HepG2 (cell line): ENCODE measurements around the gene TRMT112. TPM values are rescaled to one million over a fixed set of nuclear protein-coding genes. Genes with fewer than 3 reads are reported as not detected.

ENCODE experiments used
- AHR ChIP-seq: IDR thresholded peaks from 2 replicates; pipeline ENCODE4 v1.6.1; 2018; ENCODE audit warnings: missing genetic modification reagents, missing compliant biosample characterization
- ARID4A ChIP-seq: sonication (generic); formaldehyde crosslinking; IDR thresholded peaks from 2 replicates; pipeline ENCODE4 v1.5.0; 2020; ENCODE audit warnings: mild to moderate bottlenecking, missing genetic modification reagents, borderline replicate concordance
- CSRNP2 ChIP-seq: sonication (generic); formaldehyde crosslinking; conservative IDR thresholded peaks from 2 replicates; pipeline ENCODE4 v1.8.0; 2022; ENCODE audit warnings: low read depth, missing genetic modification reagents
- E2F1 ChIP-seq: sonication (generic); formaldehyde crosslinking; IDR thresholded peaks from 2 replicates; pipeline ENCODE4 v1.5.0; 2020; ENCODE audit warnings: missing genetic modification reagents
- E2F2 ChIP-seq: sonication (generic); formaldehyde crosslinking; IDR thresholded peaks from 2 replicates; pipeline ENCODE4 v1.4.0; 2020; ENCODE audit warnings: missing genetic modification reagents, borderline replicate concordance
- KMT2B ChIP-seq: IDR thresholded peaks from 2 replicates; pipeline ENCODE4 v1.6.1; 2016; ENCODE audit warnings: missing genetic modification reagents, missing compliant biosample characterization
- MAFG ChIP-seq: sonication (generic); formaldehyde crosslinking; IDR thresholded peaks from 2 replicates; pipeline ENCODE4 v1.5.1; 2020; ENCODE audit warnings: mild to moderate bottlenecking, missing genetic modification reagents
- PITX1 ChIP-seq: sonication (generic); formaldehyde crosslinking; IDR thresholded peaks from 2 replicates; pipeline ENCODE4 v1.5.1; 2020; ENCODE audit warnings: mild to moderate bottlenecking, missing genetic modification reagents
- ZFP41 ChIP-seq: sonication (generic); formaldehyde crosslinking; IDR thresholded peaks from 2 replicates; pipeline ENCODE4 v1.4.0; 2020; ENCODE audit warnings: mild to moderate bottlenecking, missing genetic modification reagents, borderline replicate concordance
- ZNF335 ChIP-seq: sonication (generic); formaldehyde crosslinking; IDR thresholded peaks from 2 replicates; pipeline ENCODE4 v1.4.0; 2020; ENCODE audit warnings: missing genetic modification reagents
- ZNF484 ChIP-seq: sonication (generic); formaldehyde crosslinking; IDR thresholded peaks from 2 replicates; pipeline ENCODE4 v1.5.1; 2020; ENCODE audit warnings: mild to moderate bottlenecking, low read depth, missing genetic modification reagents, borderline replicate concordance
- ZNF891 ChIP-seq: sonication (generic); formaldehyde crosslinking; IDR thresholded peaks from 2 replicates; pipeline ENCODE4 v1.5.0; 2020; ENCODE audit warnings: mild to moderate bottlenecking, missing genetic modification reagents
- polyA plus RNA-seq, 8 experiments: library from polyadenylated mRNA; depleted of rRNA in 3 of 8; stranded (reverse) in 7 of 8; unstranded in 1 of 8; fragments of >200 nt; fragmentation: Illumina TruSeq in 4 of 8; extraction: Trizol in 4 of 8; gene quantifications; 2 replicates each; pipeline versions ENCODE4 v1.2.1 to v1.2.3, GENCODE V29; 2011 to 2016; ENCODE audit warnings: low read depth in 4 of 8, missing spikeins in 1 of 8, mixed read lengths in 1 of 8; ENCODE audit not compliant: insufficient read depth in 1 of 8
- total RNA-seq, 5 experiments: library from RNA; depleted of rRNA; stranded (reverse); fragments of >200 nt; fragmentation: Illumina TruSeq; extraction: Trizol; gene quantifications; 2 replicates each; pipeline ENCODE4 v1.2.3, GENCODE V29; 2016; ENCODE audit warnings: low read depth in 1 of 5

The TRMT112 gene
- total and polyA plus RNA-seq, 2 of the 13 experiments (the other 11 are each of a cell fraction or from before 2014, with no cell fraction given): 186 to 409 TPM

GRCh38 chr11:64297699-64298358, 19.5 kb downstream of the TRMT112 start (continued):
- TF ChIP-seq E2F2 (CRISPR knock-in tag) (no peak), PITX1 (CRISPR knock-in tag) (no peak), ZNF891 (CRISPR knock-in tag) (no peak), KMT2B (no peak), ARID4A (CRISPR knock-in tag) (no peak), E2F1 (CRISPR knock-in tag) (no peak), AHR (no peak), MAFG (no peak), ZFP41 (CRISPR knock-in tag) (no peak), ZNF335 (CRISPR knock-in tag) (no peak), ZNF484 (CRISPR knock-in tag) (no peak), CSRNP2 (CRISPR knock-in tag) (no peak)
- TF ChIP-seq, all 625 proteins: peak for 0
